GM04504 (cell line): ENCODE measurements around the gene GRPEL2.

ENCODE experiments used
- DNase-seq: peaks from one replicate; pipeline ENCODE4 v3.0.0-alpha.2; 2012; ENCODE audit warnings: low read depth

Gene GRPEL2

DNA sequence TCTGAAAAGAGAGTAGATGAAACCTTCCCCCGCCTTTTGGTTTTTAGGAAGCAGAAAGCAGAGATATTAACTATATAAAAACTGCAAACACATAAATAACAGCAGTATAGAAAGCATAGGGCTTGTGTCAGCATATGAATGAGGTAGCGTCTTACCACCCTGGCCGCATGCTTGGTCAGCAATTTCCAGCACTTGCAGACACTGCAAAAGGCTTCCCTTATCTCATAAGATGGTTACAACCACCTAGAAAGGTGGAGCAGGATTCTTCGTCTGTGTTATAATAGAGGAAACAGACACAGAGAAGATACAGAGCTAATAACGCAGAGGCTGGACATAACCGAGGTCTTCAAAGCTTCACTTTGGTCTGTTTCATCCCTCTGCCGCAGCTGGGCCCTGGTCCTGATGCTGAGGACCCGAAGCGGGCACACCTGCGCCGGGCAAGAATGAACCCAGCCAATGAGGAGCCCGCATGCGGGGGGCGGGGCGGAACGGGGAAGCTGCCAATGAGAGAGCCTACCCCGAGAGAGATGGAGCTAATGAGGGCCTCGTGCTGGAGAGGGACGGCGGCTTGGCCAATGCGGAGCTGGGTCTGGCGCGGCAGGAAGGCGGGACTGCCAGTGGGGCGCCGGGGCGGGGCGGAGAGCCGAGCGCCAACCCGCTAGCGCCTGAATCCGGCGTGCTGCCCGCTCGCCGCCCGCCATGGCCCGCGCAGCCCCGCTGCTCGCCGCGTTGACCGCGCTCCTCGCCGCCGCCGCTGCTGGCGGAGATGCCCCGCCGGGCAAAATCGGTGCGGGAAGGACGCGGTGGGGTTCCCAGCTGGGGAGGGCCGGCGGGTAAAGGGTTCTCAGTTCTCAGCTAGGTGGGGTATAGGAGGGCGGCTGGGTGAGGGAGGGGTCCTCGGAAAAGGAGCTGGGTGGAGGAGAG, 12.3 kb downstream of the GRPEL2 start, which contains the start of gene PCYOX1L:
TSS of gene PCYOX1L (plus strand) at position 677 of the 924 bp plus-strand sequence. CDS start at position 700, 23 bp downstream.
- DNase-seq, result peak; percentile 84

DNA sequence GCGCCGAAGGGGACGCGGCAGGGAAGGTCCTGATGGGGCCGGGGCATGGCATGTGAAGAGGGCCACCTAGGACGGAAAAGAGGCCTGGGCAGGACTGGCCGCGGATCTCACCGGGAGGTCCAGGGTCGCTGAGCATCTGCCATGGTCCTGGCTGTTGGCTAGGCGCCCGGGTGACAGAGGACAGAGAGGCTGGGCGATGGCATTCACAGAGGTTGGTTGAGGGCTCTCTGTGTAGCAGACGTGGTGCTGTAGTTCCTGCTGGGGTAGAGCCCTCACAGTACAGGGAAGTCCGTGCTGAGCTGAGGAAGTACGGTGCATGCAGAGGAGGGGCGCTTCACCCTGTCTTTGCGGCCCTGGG, 13.0 kb downstream of the GRPEL2 start:
- no peak for DNase-seq

DNA sequence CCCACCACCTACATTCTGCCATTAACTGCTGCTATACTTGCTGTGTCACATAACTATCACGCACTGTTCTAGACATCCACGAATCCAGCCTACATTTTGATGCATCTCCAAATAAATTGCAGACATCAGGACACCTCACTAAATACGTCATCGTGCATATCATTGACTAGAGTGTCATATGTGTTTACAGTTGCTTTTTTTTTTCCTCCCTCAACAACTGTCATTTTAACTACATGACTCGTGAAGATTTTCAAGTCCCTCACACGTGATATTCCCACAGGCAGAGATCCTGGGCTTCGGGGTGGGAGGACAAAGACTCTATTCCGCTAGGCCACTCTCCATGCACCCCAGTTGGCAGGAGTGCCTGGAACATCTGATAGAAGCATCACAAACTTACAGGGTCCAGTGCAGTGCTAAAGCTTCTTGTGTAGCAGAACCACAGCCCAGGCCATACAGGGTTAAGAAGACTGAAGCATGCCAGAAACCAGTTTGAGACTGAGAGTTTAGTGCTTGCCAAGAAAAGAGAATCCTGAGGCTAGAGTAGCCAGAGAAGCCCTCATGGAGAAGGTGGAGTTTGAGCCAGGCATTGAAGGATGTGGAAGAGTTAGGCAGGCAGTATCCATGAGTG, 13.7 kb downstream of the GRPEL2 start:
- no peak for DNase-seq

DNA sequence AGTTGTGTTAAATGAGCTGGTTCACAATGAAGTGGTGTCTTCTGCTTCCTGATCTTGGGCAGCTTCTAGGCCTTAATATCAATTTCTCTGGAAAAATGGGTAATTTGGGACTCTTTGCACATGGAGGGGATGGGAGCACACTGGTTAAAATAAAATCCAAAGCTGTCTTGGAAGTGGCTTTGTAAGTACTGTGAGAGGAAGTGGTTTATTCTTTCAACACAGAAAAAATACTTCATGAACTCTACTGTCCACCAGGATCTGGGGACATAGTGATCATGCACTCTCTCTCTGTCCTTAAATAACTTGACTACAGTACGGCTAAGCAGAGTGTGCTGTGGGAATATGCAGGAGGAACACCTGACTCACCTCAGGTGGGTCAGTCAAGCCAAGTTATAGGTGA, 15.0 kb downstream of the GRPEL2 start:
- DNase-seq, result no peak

DNA sequence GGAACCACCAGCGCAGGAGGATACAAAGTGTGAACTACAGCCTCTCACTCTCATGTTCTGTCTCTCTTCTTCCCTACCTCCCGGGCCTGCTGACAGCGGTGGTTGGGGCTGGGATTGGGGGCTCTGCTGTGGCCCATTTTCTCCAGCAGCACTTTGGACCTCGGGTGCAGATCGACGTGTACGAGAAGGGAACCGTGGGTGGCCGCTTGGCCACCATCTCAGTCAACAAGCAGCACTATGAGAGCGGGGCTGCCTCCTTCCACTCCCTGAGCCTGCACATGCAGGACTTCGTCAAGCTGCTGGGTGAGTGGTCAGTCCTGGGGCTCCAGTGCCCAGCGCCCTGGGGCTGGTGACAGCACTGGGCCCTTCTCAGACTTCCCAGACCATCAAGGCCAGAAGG, 17.2 kb downstream of the GRPEL2 start:
- no peak for DNase-seq

DNA sequence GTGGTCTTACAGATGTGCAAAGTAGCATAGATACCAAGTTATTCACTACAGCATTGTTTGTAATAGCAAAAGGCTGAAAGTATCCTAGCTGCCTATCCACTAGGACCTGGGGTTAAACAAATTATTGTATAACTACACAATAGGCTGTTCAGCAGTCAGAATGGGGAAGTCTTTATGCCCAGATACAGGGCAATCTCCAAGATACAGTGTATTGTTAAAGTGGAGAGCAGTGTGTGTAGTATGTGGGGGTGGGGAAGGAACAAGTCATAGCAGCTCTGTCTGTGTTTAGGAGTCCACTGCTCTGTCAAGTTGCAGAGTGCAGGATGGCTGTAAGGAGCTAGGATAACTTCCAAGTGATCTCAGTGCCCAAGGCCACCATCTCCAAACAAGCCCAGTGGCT, 18.1 kb downstream of the GRPEL2 start:
- DNase-seq, result no peak

DNA sequence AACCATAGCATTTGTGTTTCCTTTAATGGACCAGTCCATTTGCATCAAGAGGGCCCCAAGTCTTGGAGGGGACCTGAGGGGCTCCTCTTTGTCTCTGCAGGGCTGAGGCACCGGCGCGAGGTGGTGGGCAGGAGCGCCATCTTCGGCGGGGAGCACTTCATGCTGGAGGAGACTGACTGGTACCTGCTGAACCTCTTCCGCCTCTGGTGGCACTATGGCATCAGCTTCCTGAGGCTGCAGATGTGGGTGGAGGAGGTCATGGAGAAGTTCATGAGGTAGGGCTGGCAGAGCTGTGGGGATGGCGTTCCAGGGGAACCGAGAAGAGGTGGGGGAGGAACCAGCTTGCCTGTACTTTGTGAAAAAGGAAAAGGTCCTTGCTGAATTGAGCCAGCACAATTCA, 18.6 kb downstream of the GRPEL2 start:
- no peak for DNase-seq

DNA sequence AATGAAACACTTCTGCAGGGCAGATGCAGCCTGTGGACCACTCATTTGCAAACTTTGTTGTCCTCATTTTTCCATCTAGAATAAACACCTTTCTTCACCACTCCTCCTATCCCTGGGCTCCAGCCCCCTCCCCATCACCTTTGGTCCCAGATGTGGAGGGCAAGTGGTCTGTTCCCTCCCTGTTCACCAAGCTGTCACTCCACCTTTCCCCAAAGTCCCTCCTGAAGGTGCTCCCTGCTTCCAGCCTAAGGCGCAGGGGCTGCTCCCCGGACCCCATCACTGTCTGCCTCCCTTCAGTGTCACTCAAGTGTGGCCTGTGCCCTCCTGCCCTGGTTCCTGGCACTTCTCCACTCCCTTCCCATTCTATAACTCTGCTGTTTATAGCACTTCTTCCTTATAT, 19.4 kb downstream of the GRPEL2 start:
- DNase-seq, result no peak

DNA sequence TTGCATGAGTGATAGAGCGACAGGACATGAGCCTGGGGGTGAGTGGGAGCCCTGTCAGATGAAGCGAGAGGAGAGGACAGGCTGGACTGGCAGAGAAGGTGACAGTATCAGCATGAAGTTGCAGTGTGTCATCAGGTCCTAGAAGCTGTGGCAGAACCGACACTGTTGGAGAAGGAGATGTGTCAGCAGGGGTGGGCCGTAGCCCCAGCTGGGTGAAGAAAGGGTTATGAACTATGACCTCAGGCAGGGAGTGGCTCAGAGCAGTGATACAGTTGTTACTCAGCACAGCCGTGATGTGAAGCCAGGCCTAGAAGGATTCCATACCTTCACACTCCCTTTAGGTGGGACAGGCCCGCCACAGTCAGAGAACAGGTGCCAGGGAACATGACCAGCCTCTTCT, 20.1 kb downstream of the GRPEL2 start:
- DNase-seq, result no peak

DNA sequence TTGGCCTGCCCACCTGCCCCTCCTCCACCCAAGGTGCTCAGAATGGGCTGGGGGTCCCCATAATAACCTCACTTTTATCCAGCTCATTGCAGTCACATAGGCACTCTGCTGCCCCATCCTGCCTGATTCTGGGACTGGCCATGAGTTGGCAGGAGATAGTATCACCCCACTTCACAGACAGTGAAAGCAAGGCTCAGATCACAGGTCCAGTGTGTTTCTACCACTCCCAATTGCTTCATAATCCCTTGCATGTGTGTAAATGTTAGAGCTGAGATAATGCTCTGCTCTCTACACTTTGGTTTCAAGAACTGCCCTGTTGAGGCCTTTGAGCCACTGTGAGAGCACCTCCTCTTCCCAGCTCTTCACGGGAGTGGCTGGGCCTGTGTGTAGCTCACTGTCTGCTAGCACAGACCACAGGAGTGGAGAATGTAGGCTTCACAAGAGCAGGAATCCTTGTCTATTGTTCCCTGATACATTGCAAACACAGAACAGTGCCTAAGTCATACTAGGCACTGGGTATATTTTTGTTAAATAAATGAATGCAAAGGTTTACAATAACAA, 20.9 kb downstream of the GRPEL2 start:
- no peak for DNase-seq

DNA sequence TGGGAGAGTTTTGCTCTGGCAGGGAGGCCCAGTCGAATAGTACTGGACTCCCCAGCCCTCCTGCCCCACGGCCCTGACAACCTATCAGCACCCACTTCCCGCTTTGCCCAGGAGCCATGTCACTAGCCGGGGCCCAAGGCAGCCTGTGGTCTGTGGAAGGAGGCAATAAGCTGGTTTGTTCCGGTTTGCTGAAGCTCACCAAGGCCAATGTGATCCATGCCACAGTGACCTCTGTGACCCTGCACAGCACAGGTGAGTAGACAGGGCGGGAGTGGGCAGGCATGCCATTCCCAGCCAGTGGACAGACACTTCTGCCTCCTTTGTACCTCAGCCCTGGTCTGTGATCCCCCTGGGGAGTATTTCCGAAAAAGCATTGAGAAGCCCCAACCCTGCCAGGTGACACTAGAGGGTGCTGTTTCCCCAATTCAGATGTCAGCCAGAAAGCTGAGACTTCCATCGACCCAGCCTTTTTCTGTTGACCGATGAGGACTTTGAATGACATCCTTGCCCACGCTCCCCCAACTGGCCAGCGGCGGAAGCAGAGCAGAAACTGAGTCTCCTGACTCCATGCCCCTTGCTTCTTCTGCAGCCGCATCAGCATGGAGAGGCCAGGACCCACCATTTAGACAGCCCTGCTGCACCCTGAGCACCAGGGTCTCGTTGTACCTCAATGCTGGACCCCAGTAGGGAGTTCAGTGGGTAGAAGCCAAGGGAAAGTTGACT, 22.1 kb downstream of the GRPEL2 start:
- DNase-seq, result peak; percentile 42

DNA sequence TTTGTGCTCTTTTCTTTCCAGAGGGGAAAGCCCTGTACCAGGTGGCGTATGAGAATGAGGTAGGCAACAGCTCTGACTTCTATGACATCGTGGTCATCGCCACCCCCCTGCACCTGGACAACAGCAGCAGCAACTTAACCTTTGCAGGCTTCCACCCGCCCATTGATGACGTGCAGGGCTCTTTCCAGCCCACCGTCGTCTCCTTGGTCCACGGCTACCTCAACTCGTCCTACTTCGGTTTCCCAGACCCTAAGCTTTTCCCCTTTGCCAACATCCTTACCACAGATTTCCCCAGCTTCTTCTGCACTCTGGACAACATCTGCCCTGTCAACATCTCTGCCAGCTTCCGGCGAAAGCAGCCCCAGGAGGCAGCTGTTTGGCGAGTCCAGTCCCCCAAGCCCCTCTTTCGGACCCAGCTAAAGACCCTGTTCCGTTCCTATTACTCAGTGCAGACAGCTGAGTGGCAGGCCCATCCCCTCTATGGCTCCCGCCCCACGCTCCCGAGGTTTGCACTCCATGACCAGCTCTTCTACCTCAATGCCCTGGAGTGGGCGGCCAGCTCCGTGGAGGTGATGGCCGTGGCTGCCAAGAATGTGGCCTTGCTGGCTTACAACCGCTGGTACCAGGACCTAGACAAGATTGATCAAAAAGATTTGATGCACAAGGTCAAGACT, 22.8 kb downstream of the GRPEL2 start:
- no peak for DNase-seq

DNA sequence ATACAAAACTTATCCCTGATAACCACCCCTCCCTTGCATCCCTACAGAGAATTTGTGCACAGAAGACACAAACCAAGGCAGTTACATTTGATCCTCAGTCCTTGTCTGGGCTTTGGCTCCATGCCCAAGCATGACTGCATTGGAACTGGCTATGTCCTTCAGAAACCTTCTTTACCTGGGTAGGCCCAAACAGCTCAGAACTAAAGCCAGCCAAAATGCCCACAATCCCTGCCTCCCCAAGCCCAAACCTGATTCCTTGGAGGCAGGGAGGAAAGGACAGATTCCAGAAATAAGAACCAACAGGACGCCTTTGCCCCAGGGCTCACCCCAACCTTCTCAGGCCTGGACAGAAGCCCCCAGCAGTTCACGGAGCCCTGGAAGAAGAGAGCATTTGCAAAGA, 25.6 kb downstream of the GRPEL2 start:
- DNase-seq, result no peak

DNA sequence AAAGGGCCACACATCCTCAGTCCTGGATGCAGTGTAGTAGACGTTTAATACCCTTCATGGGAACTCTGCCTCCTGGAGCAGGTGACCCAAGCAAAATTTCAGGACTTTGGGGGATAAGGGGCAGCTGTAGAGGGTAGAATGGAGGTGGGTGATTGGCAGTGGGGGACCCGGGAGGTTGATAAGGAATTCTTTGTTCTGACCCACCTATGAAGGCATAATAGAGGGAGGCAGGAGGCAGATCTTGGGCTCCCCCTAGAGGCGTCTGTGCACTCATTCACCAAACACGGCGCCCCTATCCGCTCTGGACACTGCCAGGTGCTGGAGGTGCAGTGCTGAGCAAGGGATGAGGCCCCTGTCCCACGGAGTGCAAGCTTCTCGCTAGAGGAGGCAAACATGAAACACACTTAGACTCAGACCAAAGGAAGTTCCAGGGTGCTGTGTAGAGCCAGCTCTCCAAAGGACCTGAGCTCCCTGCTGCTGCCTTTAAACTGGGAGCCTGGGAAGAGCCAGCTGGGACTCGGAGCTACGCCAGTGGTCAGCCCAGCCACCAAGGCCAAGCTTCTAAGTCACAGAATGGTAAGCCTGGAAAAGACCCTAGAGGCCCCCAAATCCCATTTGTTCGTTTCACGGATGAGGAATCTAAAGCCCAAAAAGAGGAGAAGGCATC, 26.1 kb downstream of the GRPEL2 start:
- DNase-seq, result no peak

DNA sequence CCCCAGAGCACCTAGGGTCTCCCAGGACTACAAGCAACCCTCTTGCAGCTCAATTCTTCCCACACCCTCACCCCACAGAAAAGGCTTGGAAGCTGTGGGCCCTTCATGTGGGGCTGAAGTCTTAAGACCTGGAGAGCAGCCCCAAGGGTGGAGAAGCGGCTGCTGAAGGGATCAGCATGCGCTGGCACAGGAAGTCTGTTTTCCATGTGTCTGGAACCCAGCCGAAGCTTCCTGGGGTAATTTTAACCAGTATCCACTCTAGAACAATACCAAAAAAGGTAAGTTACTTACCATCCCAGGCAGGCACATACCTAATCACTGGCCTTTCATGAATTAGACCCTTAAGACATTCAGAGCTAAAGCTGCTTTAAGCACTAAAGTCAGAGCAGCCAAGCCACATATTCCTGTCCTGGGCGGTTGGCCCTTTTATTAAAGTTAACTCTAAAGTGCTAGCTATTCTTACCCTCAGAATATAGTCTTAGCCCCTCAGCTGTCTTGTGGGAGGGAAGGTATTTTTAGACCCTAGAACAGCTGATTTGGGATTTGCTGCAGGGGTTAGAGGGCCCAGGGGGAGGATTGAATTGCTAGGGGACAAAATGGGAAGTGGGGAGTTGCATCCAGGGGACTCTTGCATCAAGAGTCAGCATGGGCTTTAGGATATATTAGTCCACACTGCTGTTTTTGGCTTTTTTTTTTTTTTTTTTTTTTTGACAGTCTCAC, 26.9 kb downstream of the GRPEL2 start:
- DNase-seq, result no peak

DNA sequence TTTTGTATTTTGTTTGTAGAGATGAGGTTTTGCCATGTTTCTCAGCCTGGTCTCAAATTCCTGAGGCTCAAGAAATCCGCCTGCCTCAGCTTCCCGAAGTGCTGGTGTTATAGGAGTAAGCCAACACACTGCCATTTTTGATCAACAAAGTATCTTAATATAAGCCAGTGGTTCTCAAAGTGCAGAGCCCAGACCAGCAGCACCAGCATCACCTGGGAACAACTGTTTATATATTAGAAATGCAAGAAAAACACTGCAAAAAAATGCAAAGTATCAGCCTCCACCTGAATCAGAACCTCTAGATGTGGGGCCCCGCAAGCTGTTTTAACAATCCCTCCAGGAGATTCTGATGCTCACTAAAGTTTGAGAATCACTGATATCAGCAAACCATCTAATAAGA, 27.6 kb downstream of the GRPEL2 start:
- no peak for DNase-seq

DNA sequence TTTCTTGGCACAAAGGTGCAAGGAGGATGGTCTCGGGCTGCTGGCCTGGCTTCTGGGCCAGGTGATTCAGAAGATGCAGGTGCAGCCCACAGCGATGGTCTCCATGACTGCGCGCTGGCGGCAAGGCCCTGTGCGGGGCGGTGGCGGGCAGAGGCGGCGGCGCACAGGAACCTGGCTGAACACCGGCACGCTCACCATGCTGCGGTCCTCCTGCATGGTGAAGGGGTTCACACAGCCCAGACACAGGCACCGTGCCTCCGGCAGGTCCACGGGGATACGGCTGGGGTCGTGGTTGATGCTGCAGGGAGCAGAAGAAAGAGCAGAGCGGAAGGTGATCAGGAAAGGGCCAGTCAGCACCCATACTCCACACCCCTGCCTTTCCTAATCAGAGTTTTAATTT, 29.0 kb downstream of the GRPEL2 start:
- DNase-seq, result no peak

DNA sequence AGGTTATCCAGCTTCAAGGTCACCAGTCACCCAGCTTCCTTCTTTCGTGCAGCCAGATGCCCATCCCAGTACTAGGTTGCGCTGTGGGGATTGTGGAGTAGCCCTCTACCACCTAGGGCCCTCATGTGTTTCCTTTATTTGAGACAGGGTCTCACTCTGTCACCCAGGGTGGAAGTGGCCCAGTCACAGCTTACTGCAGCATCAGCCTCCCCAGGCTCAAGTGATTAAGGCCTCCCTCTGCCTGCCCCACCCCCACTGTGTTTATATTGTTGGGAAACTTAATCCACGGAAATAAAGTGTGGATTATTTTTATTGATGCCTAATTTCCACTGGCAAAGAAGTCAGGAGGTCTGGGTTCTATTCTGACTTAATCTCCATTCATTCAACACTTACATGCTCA, 29.5 kb downstream of the GRPEL2 start:
- no peak for DNase-seq

DNA sequence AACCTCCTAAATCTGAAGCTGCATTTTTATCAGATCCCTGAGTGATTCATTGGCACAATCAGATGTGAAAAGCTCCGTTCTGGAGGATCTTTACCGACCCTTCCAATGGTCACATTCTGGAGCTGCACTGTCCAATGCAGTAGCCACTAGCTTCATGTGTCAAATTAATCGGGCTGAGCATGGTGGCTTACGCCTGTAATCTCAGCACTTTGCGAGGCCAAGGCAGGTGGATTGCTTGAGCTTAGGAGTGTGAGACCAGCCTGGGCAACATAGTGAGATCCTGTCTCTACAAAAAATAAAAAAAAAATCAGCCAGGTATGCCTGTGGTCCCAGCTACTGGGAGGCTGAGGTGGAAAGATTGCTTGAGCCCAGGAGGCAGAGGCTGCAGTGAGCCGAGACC, 30.1 kb downstream of the GRPEL2 start:
- DNase-seq, result no peak

DNA sequence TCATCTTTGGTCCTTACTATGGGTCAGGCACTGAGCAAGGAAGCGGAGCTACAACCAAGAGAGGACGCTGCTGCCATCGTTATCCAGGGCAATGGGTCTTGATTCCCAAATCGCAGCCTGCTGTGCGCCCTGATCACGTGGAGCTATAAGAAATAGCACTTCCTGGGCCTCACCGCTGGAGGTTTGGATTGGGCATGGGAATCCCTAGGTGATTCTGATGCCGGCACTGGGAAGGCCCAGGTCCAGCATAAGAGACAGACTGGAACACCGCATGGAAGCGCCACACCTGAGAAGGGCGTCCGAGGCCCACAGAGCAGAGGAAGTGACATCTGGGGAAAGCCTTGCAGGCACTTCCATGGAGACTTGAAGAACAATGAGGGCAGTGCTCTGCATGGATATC, 30.8 kb downstream of the GRPEL2 start:
- no peak for DNase-seq
